SJCRH30 (cell line): ENCODE measurements around the gene KCNF1. TPM values are rescaled to one million over a fixed set of nuclear protein-coding genes. Genes with fewer than 3 reads are reported as not detected.

Experiments used
- DNase-seq, 2 experiments: peaks; one replicate each; pipeline ENCODE4 v3.0.0-alpha.2; 2015 to 2020
- H3K27ac ChIP-seq: fragments of 250-450 bp; sonication (Bioruptor Pico); 2 replicates; pipeline ENCODE4 v1.5.1; 2020; ENCODE audit warnings: mild to moderate bottlenecking, moderate library complexity
- H3K27me3 ChIP-seq: fragments of 250-450 bp; sonication (Bioruptor Pico); 2 replicates; pipeline ENCODE4 v1.5.1; 2020; ENCODE audit warnings: mild to moderate bottlenecking, moderate library complexity
- H3K36me3 ChIP-seq: fragments of 250-450 bp; sonication (Bioruptor Pico); 2 replicates; pipeline ENCODE4 v1.5.1; 2020; ENCODE audit warnings: mild to moderate bottlenecking, moderate library complexity
- H3K4me1 ChIP-seq: fragments of 250-450 bp; sonication (Bioruptor Pico); 2 replicates; pipeline ENCODE4 v1.5.1; 2020; ENCODE audit warnings: mild to moderate bottlenecking, moderate library complexity
- H3K4me3 ChIP-seq: fragments of 250-450 bp; sonication (Bioruptor Pico); 2 replicates; pipeline ENCODE4 v1.5.1; 2020; ENCODE audit warnings: mild to moderate bottlenecking, moderate library complexity
- H3K9me3 ChIP-seq: fragments of 250-450 bp; sonication (Bioruptor Pico); replicated peaks from 2 replicates; pipeline ENCODE4 v1.5.1; 2020; ENCODE audit warnings: mild to moderate bottlenecking, moderate library complexity
- total RNA-seq: library from RNA; depleted of rRNA; stranded (reverse); fragments of >200 nt; shearing (Covaris generic); gene quantifications from 2 replicates; pipeline ENCODE4 v1.2.3, GENCODE V29; 2014; rRNA removed

The KCNF1 gene
- total RNA-seq, 1 experiment from 2014 or later, result 0.42 TPM

DNA sequence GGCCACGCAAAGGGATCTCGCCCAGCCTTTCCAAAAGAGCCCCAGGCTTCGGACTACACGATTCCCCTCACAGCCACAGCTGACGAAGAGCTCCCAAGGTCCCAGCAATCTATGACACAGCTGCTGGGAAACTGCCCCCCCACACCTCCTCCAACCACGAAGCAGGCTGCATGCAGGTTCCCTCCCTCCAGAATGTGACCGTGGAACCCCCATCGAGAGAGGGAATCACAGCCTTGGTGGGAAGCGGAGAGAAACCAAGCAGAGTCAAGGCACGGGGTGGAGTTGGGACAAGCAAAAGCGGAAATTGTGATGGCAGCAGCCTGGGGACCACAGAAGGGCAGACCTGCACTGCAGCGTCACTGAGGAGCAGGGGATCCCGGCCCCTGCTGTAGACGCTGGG is 50.3 kb downstream of the KCNF1 start:
- peaks cover 15% of the 10 kb centered on the region for H3K27me3 ChIP-seq

DNA sequence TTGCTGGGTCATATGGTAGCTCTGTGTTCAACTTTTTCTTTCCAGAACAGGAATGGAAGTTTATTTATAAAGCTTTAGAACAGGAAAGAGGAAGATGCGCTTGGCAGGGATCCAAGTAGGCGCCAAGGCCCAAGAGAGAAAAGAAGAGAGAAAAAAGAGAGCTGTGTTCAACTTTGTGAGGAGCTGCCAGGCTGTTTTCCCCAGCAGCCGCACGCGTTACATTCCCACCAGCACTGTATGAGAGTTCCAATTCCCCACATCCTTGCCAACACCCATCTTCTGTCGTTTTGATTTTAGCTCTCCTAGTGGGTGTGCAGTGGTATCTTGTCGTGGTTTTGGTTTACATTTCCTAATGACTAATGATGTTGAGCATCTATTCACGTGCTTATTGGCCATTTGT is 51.4 kb downstream of the KCNF1 start:
- H3K36me3 ChIP-seq, result no peaks in the 10 kb centered on the region
- H3K27ac ChIP-seq, result no peak overlapping the region
- no peaks in the 10 kb centered on the region for H3K9me3 ChIP-seq
- H3K4me3 ChIP-seq, result no peak overlapping the region
- DNase-seq, result peak in 1 of 2 experiments; percentile 15
- H3K27me3 ChIP-seq, result peaks cover 15% of the 10 kb centered on the region
- H3K4me1 ChIP-seq, result no peaks in the 10 kb centered on the region

More for the DNA sequence above, 50.3 kb downstream of the KCNF1 start:
- no peak for DNase-seq
- no peak overlapping the region for H3K27ac ChIP-seq
- H3K36me3 ChIP-seq, result no peaks in the 10 kb centered on the region
- H3K9me3 ChIP-seq, result no peaks in the 10 kb centered on the region
- no peaks in the 10 kb centered on the region for H3K4me1 ChIP-seq
- H3K4me3 ChIP-seq, result no peak overlapping the region

Other genes starting within 250 kb of the KCNF1 start
- 62.5 and 65.2 TPM in 2 replicates for gene NOL10, start 222.0 kb upstream of the KCNF1 start, total RNA-seq
- gene ATP6V1C2, start 190.3 kb upstream of the KCNF1 start, total RNA-seq, result 0.23 and 0.40 TPM in 2 replicates
- 269 and 274 TPM in 2 replicates for gene PDIA6, start 99.1 kb upstream of the KCNF1 start, total RNA-seq
- gene SLC66A3, start 243.5 kb downstream of the KCNF1 start, total RNA-seq, result 5.0 and 6.1 TPM in 2 replicates